Liver (tissue), 9 donors: Measurements from ENCODE around the gene OR5F1. TPM values are rescaled to one million over a fixed set of nuclear protein-coding genes. Genes with fewer than 3 reads are reported as not detected.

Experiments used
- DNase-seq: peaks from one replicate; pipeline ENCODE4 v3.0.0-alpha.2; 2017; ENCODE audit warnings: low spot score
- H3K27ac ChIP-seq, 2 donors: one replicate each; pipeline ENCODE4 v1.7.0; 2013; ENCODE audit warnings: inconsistent platforms in 2 of 2, low read length in 2 of 2, control low read depth in 1 of 2, low read depth in 1 of 2, mild to moderate bottlenecking in 1 of 2
- H3K27me3 ChIP-seq, 4 donors: one replicate each; pipeline versions ENCODE4 v1.6.1 to v1.7.0; 2013; ENCODE audit warnings: low read length in 3 of 4, inconsistent platforms in 1 of 4, mild to moderate bottlenecking in 1 of 4, moderate library complexity in 1 of 4; ENCODE audit not compliant: control insufficient read depth in 4 of 4, insufficient read depth in 4 of 4
- H3K36me3 ChIP-seq, 4 donors: one replicate each; pipeline versions ENCODE4 v1.6.1 to v1.7.0; 2013; ENCODE audit warnings: low read length in 3 of 4, mild to moderate bottlenecking in 3 of 4, low read depth in 1 of 4, moderate library complexity in 1 of 4; ENCODE audit not compliant: control insufficient read depth in 4 of 4, insufficient read depth in 3 of 4
- H3K4me1 ChIP-seq, 4 donors: one replicate each; pipeline versions ENCODE4 v1.6.1 to v1.7.0; 2013; ENCODE audit warnings: low read length in 3 of 4, mild to moderate bottlenecking in 3 of 4, moderate library complexity in 1 of 4; ENCODE audit not compliant: control insufficient read depth in 4 of 4, insufficient read depth in 4 of 4
- H3K4me3 ChIP-seq, 3 donors: one replicate each; pipeline versions ENCODE4 v1.6.1 to v1.7.0; 2013; ENCODE audit warnings: low read length in 3 of 3, control low read depth in 1 of 3, low read depth in 1 of 3, mild to moderate bottlenecking in 1 of 3
- H3K9ac ChIP-seq, 2 donors: one replicate each; pipeline ENCODE4 v1.7.0; 2013; ENCODE audit warnings: low read length in 2 of 2, mild to moderate bottlenecking in 2 of 2, moderate library complexity in 2 of 2, control low read depth in 1 of 2, low read depth in 1 of 2
- H3K9me3 ChIP-seq, 4 donors: one replicate each; pipeline versions ENCODE4 v1.6.1 to v1.7.0; 2013; ENCODE audit warnings: low read length in 3 of 4; ENCODE audit not compliant: control insufficient read depth in 4 of 4
- EGR1 ChIP-seq, 2 donors: IDR thresholded peaks; 2 replicates each; pipeline ENCODE4 v1.6.1; 2016 to 2018; ENCODE audit warnings: antibody characterized with exemption in 2 of 2, low read depth in 2 of 2
- FOXA1 ChIP-seq: IDR thresholded peaks from 2 replicates; pipeline ENCODE4 v1.6.1; 2016; ENCODE audit warnings: antibody characterized with exemption
- FOXA2 ChIP-seq: IDR thresholded peaks from 2 replicates; pipeline ENCODE4 v1.6.1; 2016; ENCODE audit warnings: antibody characterized with exemption
- GABPA ChIP-seq, 2 donors: IDR thresholded peaks in 1 of 2; conservative IDR thresholded peaks in 1 of 2; 2 replicates each; pipeline ENCODE4 v1.6.1; 2016; ENCODE audit warnings: antibody characterized with exemption in 2 of 2, mild to moderate bottlenecking in 1 of 2, moderate library complexity in 1 of 2
- HNF4A ChIP-seq, 2 donors: conservative IDR thresholded peaks; 2 replicates each; pipeline ENCODE4 v1.6.1; 2016; ENCODE audit warnings: antibody characterized with exemption in 2 of 2, mild to moderate bottlenecking in 2 of 2
- HNF4G ChIP-seq: IDR thresholded peaks from 2 replicates; pipeline ENCODE4 v1.6.1; 2016; ENCODE audit warnings: antibody characterized with exemption
- JUND ChIP-seq, 2 donors: IDR thresholded peaks; 2 replicates each; pipeline ENCODE4 v1.6.1; 2016; ENCODE audit warnings: antibody characterized with exemption in 2 of 2
- NR2F2 ChIP-seq: IDR thresholded peaks from 2 replicates; pipeline ENCODE4 v1.6.1; 2016; ENCODE audit warnings: antibody characterized with exemption
- RAD21 ChIP-seq, 2 donors: IDR thresholded peaks; 2 replicates each; pipeline ENCODE4 v1.6.1; 2016; ENCODE audit warnings: antibody characterized with exemption in 2 of 2, mild to moderate bottlenecking in 2 of 2
- RXRA ChIP-seq, 2 donors: IDR thresholded peaks; 2 replicates each; pipeline ENCODE4 v1.6.1; 2017 to 2018; ENCODE audit warnings: antibody characterized with exemption in 2 of 2, mild to moderate bottlenecking in 1 of 2
- SP1 ChIP-seq: IDR thresholded peaks from 2 replicates; pipeline ENCODE4 v1.6.1; 2018; ENCODE audit warnings: antibody characterized with exemption, mild to moderate bottlenecking
- TAF1 ChIP-seq: conservative IDR thresholded peaks from 2 replicates; pipeline ENCODE4 v1.6.1; 2016; ENCODE audit warnings: antibody characterized with exemption, mild to moderate bottlenecking
- YY1 ChIP-seq: IDR thresholded peaks from 2 replicates; pipeline ENCODE4 v1.6.1; 2016; ENCODE audit warnings: antibody characterized with exemption, mild to moderate bottlenecking
- WGBS: extraction: QIAGEN DNeasy Blood & Tissue Kit; methylation state at CpG from one replicate; pipeline ENCODE4 v1.1.7; 2013; 5-methylcytosine and 5-hydroxymethylcytosine counted together
- polyA plus RNA-seq, 2 donors: library from polyadenylated mRNA; stranded (reverse) in 1 of 2; unstranded in 1 of 2; fragments of 200-250 nt in 1 of 2; fragments of >200 nt in 1 of 2; fragmentation: Nextera tagmentation in 1 of 2; extraction: Ambion mirVana in 1 of 2; gene quantifications; one replicate each; pipeline versions ENCODE4 v1.2.1 to v1.2.3, GENCODE V29; 2013 to 2015
- total RNA-seq, 2 donors: library from RNA; depleted of rRNA; stranded (reverse); fragments of >200 nt; gene quantifications; one replicate each; pipeline ENCODE4 v1.2.3, GENCODE V29; 2014
- TF ChIP-seq, protein P1 (sequence below): fragments of 150-350 bp; IDR thresholded peaks from 2 replicates; pipeline ENCODE4 v1.5.1; 2017; ENCODE audit warnings: improper control_type of control experiment, low read depth, low read length; ENCODE audit not compliant: missing input control
- TF ChIP-seq, protein P2 (sequence below): IDR thresholded peaks from 2 replicates; pipeline ENCODE4 v1.6.1; 2016; ENCODE audit warnings: antibody characterized with exemption
- TF ChIP-seq, protein P3 (sequence below): IDR thresholded peaks from 2 replicates; pipeline ENCODE4 v1.6.1; 2016; ENCODE audit warnings: antibody characterized with exemption
- TF ChIP-seq, protein P4 (sequence below): IDR thresholded peaks from 2 replicates; pipeline ENCODE4 v1.6.1; 2016; ENCODE audit warnings: antibody characterized with exemption
- donor health status: healthy.
- donor health status: healthy.
- donor health status: healthy.
- donor health status: healthy.
- donor health status: healthy.

The OR5F1 gene
- total and polyA plus RNA-seq, 4 donors = not detected

DNA sequence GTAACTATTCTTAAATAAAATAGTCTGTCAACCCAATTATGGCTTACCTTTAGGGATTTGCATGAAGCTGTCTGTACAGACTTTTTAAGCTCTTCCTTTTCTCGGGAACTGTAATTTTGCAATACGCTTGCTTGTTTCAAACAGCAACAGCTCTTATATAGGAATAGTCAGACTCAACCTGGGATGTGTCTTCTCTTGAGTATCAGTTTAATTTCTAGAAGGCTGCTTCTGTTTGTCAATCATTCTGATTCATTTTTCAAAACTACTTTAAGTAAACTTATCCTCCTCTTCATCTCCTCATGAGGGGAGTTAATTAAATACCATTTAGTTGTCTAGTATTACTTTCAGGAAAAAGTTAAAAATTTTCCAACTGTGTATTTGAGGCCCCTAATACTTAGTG lies 24.6 kb downstream of the OR5F1 start, which contains the start of gene OR10AG1:
Gene OR10AG1 (minus strand): TSS at position 101 of the 400 bp plus-strand sequence. CDS start 38 bp downstream, at position 63.
- WGBS = 78% methylated on average over 2 of the region's 2 CpGs
- TF ChIP-seq, protein P1, sequence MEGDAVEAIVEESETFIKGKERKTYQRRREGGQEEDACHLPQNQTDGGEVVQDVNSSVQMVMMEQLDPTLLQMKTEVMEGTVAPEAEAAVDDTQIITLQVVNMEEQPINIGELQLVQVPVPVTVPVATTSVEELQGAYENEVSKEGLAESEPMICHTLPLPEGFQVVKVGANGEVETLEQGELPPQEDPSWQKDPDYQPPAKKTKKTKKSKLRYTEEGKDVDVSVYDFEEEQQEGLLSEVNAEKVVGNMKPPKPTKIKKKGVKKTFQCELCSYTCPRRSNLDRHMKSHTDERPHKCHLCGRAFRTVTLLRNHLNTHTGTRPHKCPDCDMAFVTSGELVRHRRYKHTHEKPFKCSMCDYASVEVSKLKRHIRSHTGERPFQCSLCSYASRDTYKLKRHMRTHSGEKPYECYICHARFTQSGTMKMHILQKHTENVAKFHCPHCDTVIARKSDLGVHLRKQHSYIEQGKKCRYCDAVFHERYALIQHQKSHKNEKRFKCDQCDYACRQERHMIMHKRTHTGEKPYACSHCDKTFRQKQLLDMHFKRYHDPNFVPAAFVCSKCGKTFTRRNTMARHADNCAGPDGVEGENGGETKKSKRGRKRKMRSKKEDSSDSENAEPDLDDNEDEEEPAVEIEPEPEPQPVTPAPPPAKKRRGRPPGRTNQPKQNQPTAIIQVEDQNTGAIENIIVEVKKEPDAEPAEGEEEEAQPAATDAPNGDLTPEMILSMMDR = no peak
- no peak for TF ChIP-seq HNF4G
- TF ChIP-seq TAF1 = no peak
- no peak for TF ChIP-seq RAD21 (IDR thresholded peaks at IDR 0.05)
- no peak for TF ChIP-seq EGR1 (IDR thresholded peaks at IDR 0.05; ENCODE audit: low read depth in 2 of 2)
- TF ChIP-seq GABPA (IDR thresholded peaks at IDR 0.05 in 1 of 2, conservative IDR thresholded peaks at IDR 0.05 in 1 of 2) = no peak
- TF ChIP-seq, protein P2, sequence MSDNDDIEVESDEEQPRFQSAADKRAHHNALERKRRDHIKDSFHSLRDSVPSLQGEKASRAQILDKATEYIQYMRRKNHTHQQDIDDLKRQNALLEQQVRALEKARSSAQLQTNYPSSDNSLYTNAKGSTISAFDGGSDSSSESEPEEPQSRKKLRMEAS = no peak
- no peak for TF ChIP-seq RXRA (IDR thresholded peaks at IDR 0.05)
- no peak for TF ChIP-seq JUND (IDR thresholded peaks at IDR 0.05)
- no peaks in the 10 kb centered on the region for H3K9me3 ChIP-seq
- no peak within 1 kb of the TSS for H3K27ac ChIP-seq
- DNase-seq = no peak
- H3K4me3 ChIP-seq = no peak within 1 kb of the TSS
- H3K27me3 ChIP-seq = no peaks in the 10 kb centered on the region
- no peaks in the 10 kb centered on the region for H3K4me1 ChIP-seq
- H3K36me3 ChIP-seq = no peaks in the 10 kb centered on the region
- no peak within 1 kb of the TSS for H3K9ac ChIP-seq

DNA sequence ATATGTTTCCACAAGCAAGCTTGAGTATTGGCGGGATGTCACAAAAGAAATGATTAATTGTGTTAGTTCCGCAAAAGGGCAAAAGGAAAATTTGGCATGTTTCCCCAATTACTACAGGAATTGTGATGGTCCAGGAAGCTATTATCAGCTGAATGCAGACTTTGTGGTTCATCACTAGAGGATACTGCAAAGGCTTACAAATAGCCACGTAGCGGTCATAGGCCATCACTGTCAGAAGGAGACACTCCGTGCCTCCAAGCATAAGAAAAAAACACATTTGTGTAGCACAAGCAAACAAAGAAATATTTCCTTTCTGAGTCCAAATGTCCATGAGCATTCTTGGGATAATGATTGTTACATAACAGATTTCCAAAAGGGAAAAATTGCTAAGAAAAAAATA lies 26.5 kb downstream of the OR5F1 start:
- 71% methylated on average over 5 of the region's 5 CpGs for WGBS
- TF ChIP-seq, protein P1 = no peak
- TF ChIP-seq YY1 (no peak), TAF1 (no peak), NR2F2 (no peak)
- TF ChIP-seq, protein P2 = no peak

DNA sequence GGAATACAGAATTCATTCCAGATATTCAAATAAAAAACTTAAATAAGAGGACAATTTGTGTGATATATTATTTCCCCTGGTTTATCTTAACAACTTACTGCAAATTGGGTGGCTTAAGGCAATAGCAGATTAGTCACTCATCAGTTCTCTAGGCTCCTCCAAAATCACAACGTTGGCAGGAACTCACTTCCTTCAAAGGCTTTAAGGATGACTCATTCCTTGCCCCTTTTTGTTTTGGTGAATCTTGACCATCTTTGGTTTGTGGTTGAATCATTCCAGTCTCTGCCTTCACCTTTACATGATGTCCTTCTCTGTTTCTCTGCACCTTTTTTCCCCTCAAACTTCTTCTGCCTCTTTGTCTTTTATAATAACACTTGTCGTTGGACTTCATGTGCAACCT lies 28.0 kb downstream of the OR5F1 start:
- no peak for DNase-seq
- H3K9me3 ChIP-seq = no peaks in the 10 kb centered on the region
- no peaks in the 10 kb centered on the region for H3K27me3 ChIP-seq
- H3K9ac ChIP-seq = no peak overlapping the region
- 69% methylated on average over 2 of the region's 2 CpGs for WGBS
- H3K4me1 ChIP-seq = no peaks in the 10 kb centered on the region
- H3K4me3 ChIP-seq = no peak overlapping the region
- H3K27ac ChIP-seq = no peak overlapping the region
- no peaks in the 10 kb centered on the region for H3K36me3 ChIP-seq
- TF ChIP-seq YY1 = no peak
- no peak for TF ChIP-seq FOXA2
- TF ChIP-seq RAD21 (IDR thresholded peaks at IDR 0.05) = no peak
- TF ChIP-seq HNF4G = no peak
- no peak for TF ChIP-seq TAF1
- TF ChIP-seq, protein P3, sequence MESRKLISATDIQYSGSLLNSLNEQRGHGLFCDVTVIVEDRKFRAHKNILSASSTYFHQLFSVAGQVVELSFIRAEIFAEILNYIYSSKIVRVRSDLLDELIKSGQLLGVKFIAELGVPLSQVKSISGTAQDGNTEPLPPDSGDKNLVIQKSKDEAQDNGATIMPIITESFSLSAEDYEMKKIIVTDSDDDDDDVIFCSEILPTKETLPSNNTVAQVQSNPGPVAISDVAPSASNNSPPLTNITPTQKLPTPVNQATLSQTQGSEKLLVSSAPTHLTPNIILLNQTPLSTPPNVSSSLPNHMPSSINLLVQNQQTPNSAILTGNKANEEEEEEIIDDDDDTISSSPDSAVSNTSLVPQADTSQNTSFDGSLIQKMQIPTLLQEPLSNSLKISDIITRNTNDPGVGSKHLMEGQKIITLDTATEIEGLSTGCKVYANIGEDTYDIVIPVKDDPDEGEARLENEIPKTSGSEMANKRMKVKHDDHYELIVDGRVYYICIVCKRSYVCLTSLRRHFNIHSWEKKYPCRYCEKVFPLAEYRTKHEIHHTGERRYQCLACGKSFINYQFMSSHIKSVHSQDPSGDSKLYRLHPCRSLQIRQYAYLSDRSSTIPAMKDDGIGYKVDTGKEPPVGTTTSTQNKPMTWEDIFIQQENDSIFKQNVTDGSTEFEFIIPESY = no peak
- no peak for TF ChIP-seq SP1
- no peak for TF ChIP-seq EGR1 (IDR thresholded peaks at IDR 0.05; ENCODE audit: low read depth in 2 of 2)
- TF ChIP-seq, protein P1 = no peak
- no peak for TF ChIP-seq FOXA1
- TF ChIP-seq, protein P4, sequence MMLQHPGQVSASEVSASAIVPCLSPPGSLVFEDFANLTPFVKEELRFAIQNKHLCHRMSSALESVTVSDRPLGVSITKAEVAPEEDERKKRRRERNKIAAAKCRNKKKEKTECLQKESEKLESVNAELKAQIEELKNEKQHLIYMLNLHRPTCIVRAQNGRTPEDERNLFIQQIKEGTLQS = no peak
- no peak for TF ChIP-seq NR2F2
- no peak for TF ChIP-seq HNF4A (conservative IDR thresholded peaks at IDR 0.05)
- no peak for TF ChIP-seq GABPA (IDR thresholded peaks at IDR 0.05 in 1 of 2, conservative IDR thresholded peaks at IDR 0.05 in 1 of 2)
- no peak for TF ChIP-seq JUND (IDR thresholded peaks at IDR 0.05)
- TF ChIP-seq, protein P2 = no peak

More for the DNA sequence above, 26.5 kb downstream of the OR5F1 start:
- Histone ChIP-seq H3K9ac (no peak overlapping the region), H3K27ac (no peak overlapping the region), H3K36me3 (no peaks in the 10 kb centered on the region), H3K27me3 (no peaks in the 10 kb centered on the region), H3K4me3 (no peak overlapping the region), H3K9me3 (no peaks in the 10 kb centered on the region), H3K4me1 (no peaks in the 10 kb centered on the region)
- DNase-seq = no peak
